ENCODE data around the gene ENAM. TPM values are rescaled to one million over a fixed set of nuclear protein-coding genes. Genes with fewer than 3 reads are reported as not detected.

The ENAM gene
- total RNA-seq, 4 donors from 2014 or later = under 0.01 to 0.10 TPM; not detected in 2

- no peak for TF ChIP-seq POLR2A (IDR thresholded peaks at IDR 0.05)
- no peak for TF ChIP-seq CTCF (IDR thresholded peaks at IDR 0.05)
- no peak for DNase-seq
- Histone ChIP-seq H3K4me1 (no peaks in the 10 kb centered on the region), H3K27me3 (no peaks in the 10 kb centered on the region), H3K36me3 (no peaks in the 10 kb centered on the region), H3K9me3 (no peaks in the 10 kb centered on the region), H3K4me3 (replicated peaks in 1 of 3) (no peak overlapping the region), H3K27ac (no peak overlapping the region)
- intact Hi-C loops (cut with DNase I) = no loop called here
- 85 to 86% methylated on average over 5 of the region's 5 CpGs for WGBS, 2 donors
Measured at GRCh38 chr4:70670332-70671014, 41.9 kb downstream of the ENAM start.

GRCh38 chr4:70671091-70671490, 42.5 kb downstream of the ENAM start:
- Histone ChIP-seq H3K27ac (no peak overlapping the region), H3K4me3 (replicated peaks in 1 of 3) (no peak overlapping the region), H3K4me1 (no peaks in the 10 kb centered on the region), H3K27me3 (no peaks in the 10 kb centered on the region), H3K36me3 (no peaks in the 10 kb centered on the region), H3K9me3 (no peaks in the 10 kb centered on the region)
- intact Hi-C loops (cut with DNase I) = no loop called here
- TF ChIP-seq POLR2A (IDR thresholded peaks at IDR 0.05) (no peak), CTCF (IDR thresholded peaks at IDR 0.05) (no peak)
- DNase-seq = no peak
- 77 to 79% methylated on average over 2 of the region's 2 CpGs for WGBS, 2 donors

GRCh38 chr4:70674191-70674590, 45.6 kb downstream of the ENAM start:
- no peaks in the 10 kb centered on the region for H3K9me3 ChIP-seq
- no peak for DNase-seq
- TF ChIP-seq CTCF (IDR thresholded peaks at IDR 0.05) = no peak
- no peak for TF ChIP-seq POLR2A (IDR thresholded peaks at IDR 0.05)
- no peaks in the 10 kb centered on the region for H3K36me3 ChIP-seq
- H3K27me3 ChIP-seq = no peaks in the 10 kb centered on the region
- no peaks in the 10 kb centered on the region for H3K4me1 ChIP-seq
- intact Hi-C loops (cut with DNase I) = no loop called here
- H3K4me3 ChIP-seq (replicated peaks in 1 of 3) = no peak overlapping the region
- H3K27ac ChIP-seq = no peak overlapping the region

GRCh38 chr4:70674731-70675130, 46.2 kb downstream of the ENAM start:
- intact Hi-C loops (cut with DNase I) = no loop called here
- Histone ChIP-seq H3K4me1 (no peaks in the 10 kb centered on the region), H3K4me3 (replicated peaks in 1 of 3) (no peak overlapping the region), H3K27me3 (no peaks in the 10 kb centered on the region), H3K9me3 (no peaks in the 10 kb centered on the region), H3K27ac (no peak overlapping the region), H3K36me3 (no peaks in the 10 kb centered on the region)
- TF ChIP-seq POLR2A (IDR thresholded peaks at IDR 0.05) (no peak), CTCF (IDR thresholded peaks at IDR 0.05) (no peak)
- no peak for DNase-seq
- WGBS, 2 donors = 40 to 56% methylated on average over 1 of the region's 1 CpG

GRCh38 chr4:70676554-70677090, 48.1 kb downstream of the ENAM start:
- TF ChIP-seq POLR2A (IDR thresholded peaks at IDR 0.05) (no peak), CTCF (IDR thresholded peaks at IDR 0.05) (no peak)
- 94 to 95% methylated on average over 6 of the region's 6 CpGs for WGBS, 2 donors
- H3K27ac ChIP-seq = no peak overlapping the region
- intact Hi-C loops (cut with DNase I) = no loop called here
- H3K4me1 ChIP-seq = no peaks in the 10 kb centered on the region
- no peaks in the 10 kb centered on the region for H3K36me3 ChIP-seq
- H3K4me3 ChIP-seq (replicated peaks in 1 of 3) = no peak overlapping the region
- no peaks in the 10 kb centered on the region for H3K9me3 ChIP-seq
- no peak for DNase-seq
- H3K27me3 ChIP-seq = no peaks in the 10 kb centered on the region

Measured in thyroid gland (tissue), 4 donors.